Cardiac fibroblast (primary cell): ENCODE results near the gene SH3RF3.
A peak's percentile ranks its signal among the peaks of the same experiment; 100 is the strongest.

Experiments used
- DNase-seq, 2 donors: peaks; one replicate each; pipeline versions ENCODE4 v3.0.0 to v3.0.0-alpha.2; 2010; ENCODE audit warnings: low read depth in 2 of 2
- H3K4me3 ChIP-seq, 2 donors: replicated peaks in 1 of 2; 1 replicate in 1 of 2; 2 replicates in 1 of 2; pipeline ENCODE4 v1.5.1; 2011; ENCODE audit warnings: low read depth in 2 of 2, low read length in 2 of 2, mild to moderate bottlenecking in 2 of 2, moderate library complexity in 1 of 2
- TF ChIP-seq, protein P1 (sequence below): IDR thresholded peaks from one replicate; pipeline ENCODE4 v1.5.1; 2011; ENCODE audit warnings: low read depth, mild to moderate bottlenecking, low read length, inconsistent platforms

Gene SH3RF3

DNA sequence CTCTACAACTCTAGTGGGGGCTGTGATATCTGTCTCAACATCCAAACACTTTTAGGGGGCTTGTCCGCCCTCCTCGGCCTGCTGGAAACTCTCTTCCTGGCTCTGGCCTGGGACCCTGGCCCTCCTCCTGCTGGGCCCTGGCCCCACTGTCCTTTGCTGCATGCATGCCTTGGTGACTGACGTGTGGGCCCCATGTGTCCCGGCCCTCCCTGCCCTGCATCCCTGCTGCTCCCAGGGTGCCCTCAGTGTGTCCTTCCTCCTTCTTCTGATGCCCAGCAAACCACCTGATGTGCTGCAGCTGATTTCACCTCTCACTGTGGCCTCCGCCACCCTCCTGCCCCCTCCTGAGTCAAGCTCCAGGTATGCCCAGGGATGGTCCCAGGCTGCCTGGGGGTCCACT lies 383.1 kb downstream of the SH3RF3 start:
- H3K4me3 ChIP-seq = no peak overlapping the region
- DNase-seq = no peak
- TF ChIP-seq, protein P1, sequence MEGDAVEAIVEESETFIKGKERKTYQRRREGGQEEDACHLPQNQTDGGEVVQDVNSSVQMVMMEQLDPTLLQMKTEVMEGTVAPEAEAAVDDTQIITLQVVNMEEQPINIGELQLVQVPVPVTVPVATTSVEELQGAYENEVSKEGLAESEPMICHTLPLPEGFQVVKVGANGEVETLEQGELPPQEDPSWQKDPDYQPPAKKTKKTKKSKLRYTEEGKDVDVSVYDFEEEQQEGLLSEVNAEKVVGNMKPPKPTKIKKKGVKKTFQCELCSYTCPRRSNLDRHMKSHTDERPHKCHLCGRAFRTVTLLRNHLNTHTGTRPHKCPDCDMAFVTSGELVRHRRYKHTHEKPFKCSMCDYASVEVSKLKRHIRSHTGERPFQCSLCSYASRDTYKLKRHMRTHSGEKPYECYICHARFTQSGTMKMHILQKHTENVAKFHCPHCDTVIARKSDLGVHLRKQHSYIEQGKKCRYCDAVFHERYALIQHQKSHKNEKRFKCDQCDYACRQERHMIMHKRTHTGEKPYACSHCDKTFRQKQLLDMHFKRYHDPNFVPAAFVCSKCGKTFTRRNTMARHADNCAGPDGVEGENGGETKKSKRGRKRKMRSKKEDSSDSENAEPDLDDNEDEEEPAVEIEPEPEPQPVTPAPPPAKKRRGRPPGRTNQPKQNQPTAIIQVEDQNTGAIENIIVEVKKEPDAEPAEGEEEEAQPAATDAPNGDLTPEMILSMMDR = no peak

GRCh38 chr2:109513230-109513629 lies 384.2 kb downstream of the SH3RF3 start:
- TF ChIP-seq, protein P1 = no peak
- H3K4me3 ChIP-seq = no peak overlapping the region
- DNase-seq = no peak

DNA sequence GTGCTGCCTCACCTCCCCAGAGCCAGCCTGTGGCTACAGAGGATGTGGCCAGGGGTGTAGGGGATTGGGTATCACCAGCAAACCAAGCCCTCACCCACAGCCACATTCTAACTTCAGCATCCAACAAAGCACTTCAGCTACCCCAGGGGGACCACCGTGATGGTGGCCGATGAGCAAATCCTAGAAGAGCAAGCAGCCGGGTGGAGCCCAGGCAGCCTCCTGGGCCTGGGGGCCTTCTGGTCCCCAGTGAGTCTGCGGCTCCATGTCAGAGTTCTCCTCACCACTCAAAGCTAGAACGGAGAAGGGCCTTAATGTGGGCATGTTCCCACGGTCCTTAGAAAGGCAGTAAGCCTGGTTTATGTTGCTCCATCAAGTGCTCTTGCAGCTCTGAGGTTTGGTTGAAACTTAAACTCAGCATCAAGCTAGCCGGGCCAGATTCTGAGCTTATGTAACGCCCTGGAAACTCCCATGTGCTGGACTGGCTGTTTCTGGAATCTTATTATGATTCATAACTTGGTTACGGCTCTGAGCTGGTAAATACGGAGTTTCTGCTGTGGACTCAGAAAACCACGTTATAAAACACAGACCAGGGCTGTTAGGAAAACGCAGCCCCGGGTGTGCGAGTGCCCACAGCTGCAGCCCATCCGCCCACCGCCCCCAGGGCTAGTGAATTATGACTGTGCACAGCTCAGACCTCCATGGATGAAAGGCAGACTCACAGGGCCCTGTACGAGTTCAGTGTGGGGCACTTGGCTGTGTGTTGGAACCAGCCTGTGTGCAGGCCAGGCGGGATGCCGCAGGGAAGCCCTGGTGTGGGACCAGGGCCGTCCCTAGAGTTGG lies 385.0 kb downstream of the SH3RF3 start:
- TF ChIP-seq, protein P1 = no peak
- H3K4me3 ChIP-seq = no peak overlapping the region
- peak; percentile 88 to 93 for DNase-seq

DNA sequence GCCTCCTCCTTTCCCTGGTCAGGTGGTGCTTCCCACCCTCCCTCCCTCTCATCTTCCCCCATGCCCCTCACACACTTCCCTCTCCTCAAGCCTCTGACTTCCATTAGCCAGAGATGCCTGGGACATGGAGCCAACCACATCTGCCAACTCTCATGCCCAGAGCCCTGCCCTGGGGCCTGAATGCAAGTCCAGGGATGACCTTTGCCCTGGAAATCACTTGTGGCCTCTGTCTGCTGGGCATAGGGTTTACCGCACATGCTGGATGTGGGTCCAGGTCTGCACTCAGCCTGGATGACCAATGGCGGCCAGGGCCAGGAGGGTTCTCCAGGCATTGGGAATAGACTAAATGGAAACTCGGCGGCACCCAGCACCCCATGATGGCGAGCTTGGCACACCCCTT lies 385.9 kb downstream of the SH3RF3 start:
- TF ChIP-seq, protein P1 = no peak
- no peak overlapping the region for H3K4me3 ChIP-seq
- no peak for DNase-seq

DNA sequence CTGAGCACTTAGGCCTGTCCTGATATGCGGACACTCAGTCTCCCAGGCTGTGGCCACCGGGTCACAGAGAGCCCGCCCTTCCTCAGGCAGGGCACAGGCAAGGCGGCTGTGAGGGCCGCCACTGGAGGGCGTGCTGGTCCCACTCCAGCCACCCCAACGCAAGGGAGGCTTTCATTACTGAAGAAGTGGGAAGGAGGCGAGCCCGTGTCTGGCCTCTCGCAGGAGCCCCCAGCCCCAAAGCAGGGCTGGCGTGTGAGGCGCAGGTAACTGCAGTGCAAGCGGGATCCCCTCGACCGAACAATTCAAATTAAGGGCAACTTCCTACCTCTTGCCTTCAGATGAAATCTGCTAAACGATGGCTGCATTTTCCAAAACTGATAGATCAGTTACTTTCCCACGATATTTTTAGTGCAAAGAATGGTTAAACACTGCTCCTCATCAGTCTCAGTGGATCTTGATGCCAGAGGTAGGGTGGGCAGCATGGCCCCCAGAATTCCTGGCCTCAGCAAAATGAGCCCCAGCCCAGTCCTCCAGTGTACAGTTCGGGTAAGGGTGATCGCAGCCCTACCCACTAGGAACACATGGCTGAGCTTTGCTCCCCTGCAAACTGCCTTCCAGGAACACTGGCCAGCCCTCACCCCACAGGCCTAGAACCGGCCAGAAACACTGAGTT lies 387.6 kb downstream of the SH3RF3 start:
- TF ChIP-seq, protein P1 = peak; percentile 86
- DNase-seq = peak; percentile 42 to 57
- H3K4me3 ChIP-seq = no peak overlapping the region

DNA sequence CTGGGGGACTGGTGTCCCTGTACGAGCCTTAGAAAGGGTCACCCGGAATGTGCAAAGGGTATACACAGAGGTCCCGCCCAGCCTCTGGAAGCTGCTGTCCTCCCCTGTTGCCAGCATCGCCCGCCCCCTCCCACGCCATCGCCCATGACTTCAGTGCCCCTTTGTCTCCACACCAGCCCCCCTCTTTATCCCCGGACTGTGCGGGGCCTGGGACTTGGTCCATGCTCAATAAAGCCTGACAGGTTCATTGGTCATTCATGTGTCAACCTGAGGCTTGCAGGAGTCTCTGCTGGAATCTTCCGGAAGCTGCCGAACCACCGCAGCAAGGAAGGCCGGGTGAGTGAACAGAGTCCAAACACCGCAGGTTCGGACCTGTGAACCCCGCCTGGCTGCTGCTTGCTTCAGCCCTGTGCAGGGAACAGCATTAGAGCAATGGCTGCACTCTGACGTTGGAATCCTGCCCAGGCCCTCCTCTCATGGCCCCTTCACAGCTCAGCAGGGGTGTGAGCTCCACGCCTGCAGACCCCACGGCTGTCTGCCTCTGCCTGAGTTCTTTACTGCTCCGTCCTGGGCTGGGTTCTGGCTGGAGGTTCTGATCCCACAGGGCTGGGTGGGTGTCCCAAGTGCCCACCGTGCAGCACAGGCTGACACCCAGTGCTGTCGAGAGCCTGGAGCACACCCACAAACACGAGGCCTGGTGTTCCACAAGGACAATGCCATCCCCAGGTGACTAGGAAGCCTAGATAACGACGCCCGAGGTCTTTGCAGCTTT lies 388.3 kb downstream of the SH3RF3 start:
- TF ChIP-seq, protein P1 = no peak
- no peak overlapping the region for H3K4me3 ChIP-seq
- DNase-seq = no peak
